RWPE2 (cell line): ENCODE measurements around the gene MINPP1.

Source experiments
- ATAC-seq: fragments of 200-7000 bp; cut with Tn5 transposase; 3 replicates; pipeline ENCODE4 v1.9.1; 2021; ENCODE audit warnings: low read depth
- DNase-seq: peaks from one replicate; pipeline ENCODE4 v3.0.0-alpha.2; 2020; ENCODE audit warnings: low spot score
- H3K27ac ChIP-seq: fragments of 450-650 bp; 2 replicates; pipeline ENCODE4 v1.5.1; 2017; ENCODE audit warnings: mild to moderate bottlenecking; ENCODE audit not compliant: poor library complexity, severe bottlenecking
- H3K27me3 ChIP-seq: fragments of 250-450 bp; sonication (Bioruptor Pico); 2 replicates; pipeline ENCODE4 v1.5.1; 2021; ENCODE audit warnings: mild to moderate bottlenecking, moderate library complexity; ENCODE audit not compliant: insufficient read depth, poor library complexity, severe bottlenecking
- H3K36me3 ChIP-seq: fragments of 250-450 bp; sonication (Bioruptor Pico); 2 replicates; pipeline ENCODE4 v1.5.1; 2020; ENCODE audit warnings: low read depth, mild to moderate bottlenecking, moderate library complexity
- H3K4me1 ChIP-seq: fragments of 250-450 bp; sonication (Bioruptor Pico); 2 replicates; pipeline ENCODE4 v1.5.1; 2021; ENCODE audit warnings: mild to moderate bottlenecking, moderate library complexity; ENCODE audit not compliant: insufficient read depth, poor library complexity, severe bottlenecking
- H3K4me3 ChIP-seq: fragments of 250-450 bp; sonication (Bioruptor Pico); 2 replicates; pipeline ENCODE4 v1.5.1; 2021; ENCODE audit warnings: mild to moderate bottlenecking, moderate library complexity; ENCODE audit not compliant: severe bottlenecking
- H3K9me3 ChIP-seq: fragments of 250-450 bp; sonication (Bioruptor Pico); 2 replicates; pipeline ENCODE4 v1.5.1; 2021; ENCODE audit warnings: mild to moderate bottlenecking, moderate library complexity; ENCODE audit not compliant: severe bottlenecking
- TF ChIP-seq, protein P1 (sequence below): fragments of 450-650 bp; IDR thresholded peaks from one replicate; pipeline ENCODE4 v1.5.1; 2017; ENCODE audit warnings: mild to moderate bottlenecking, moderate library complexity; ENCODE audit not compliant: poor library complexity, severe bottlenecking

MINPP1 gene

DNA sequence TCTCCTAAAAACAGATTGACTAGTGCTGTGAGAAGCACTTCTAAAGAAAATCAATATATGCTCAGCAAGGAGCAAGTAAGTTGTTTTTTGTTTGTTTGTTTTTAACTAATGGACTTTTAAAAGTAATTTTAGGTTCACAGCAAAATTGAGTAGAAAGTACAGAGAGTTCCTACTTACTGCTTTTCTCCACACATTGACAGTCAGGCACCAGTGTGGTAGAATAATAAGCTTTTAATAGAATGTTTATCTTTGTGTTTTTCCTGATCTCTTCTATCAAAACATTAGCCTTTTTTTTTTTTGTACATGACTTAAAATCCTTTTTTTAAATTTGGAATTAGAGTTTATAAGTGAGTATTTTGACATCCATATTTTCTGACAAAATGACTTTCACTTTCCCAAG lies 28.0 kb downstream of the MINPP1 start:
- ATAC-seq (no peak), DNase-seq (no peak)
- Histone ChIP-seq H3K36me3 (peaks cover 33% of the 10 kb centered on the region), H3K4me1 (peaks cover 3% of the 10 kb centered on the region), H3K27me3 (no peaks in the 10 kb centered on the region), H3K4me3 (no peak overlapping the region), H3K9me3 (no peaks in the 10 kb centered on the region), H3K27ac (no peak overlapping the region)
- TF ChIP-seq, protein P1, sequence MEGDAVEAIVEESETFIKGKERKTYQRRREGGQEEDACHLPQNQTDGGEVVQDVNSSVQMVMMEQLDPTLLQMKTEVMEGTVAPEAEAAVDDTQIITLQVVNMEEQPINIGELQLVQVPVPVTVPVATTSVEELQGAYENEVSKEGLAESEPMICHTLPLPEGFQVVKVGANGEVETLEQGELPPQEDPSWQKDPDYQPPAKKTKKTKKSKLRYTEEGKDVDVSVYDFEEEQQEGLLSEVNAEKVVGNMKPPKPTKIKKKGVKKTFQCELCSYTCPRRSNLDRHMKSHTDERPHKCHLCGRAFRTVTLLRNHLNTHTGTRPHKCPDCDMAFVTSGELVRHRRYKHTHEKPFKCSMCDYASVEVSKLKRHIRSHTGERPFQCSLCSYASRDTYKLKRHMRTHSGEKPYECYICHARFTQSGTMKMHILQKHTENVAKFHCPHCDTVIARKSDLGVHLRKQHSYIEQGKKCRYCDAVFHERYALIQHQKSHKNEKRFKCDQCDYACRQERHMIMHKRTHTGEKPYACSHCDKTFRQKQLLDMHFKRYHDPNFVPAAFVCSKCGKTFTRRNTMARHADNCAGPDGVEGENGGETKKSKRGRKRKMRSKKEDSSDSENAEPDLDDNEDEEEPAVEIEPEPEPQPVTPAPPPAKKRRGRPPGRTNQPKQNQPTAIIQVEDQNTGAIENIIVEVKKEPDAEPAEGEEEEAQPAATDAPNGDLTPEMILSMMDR = no peak

DNA sequence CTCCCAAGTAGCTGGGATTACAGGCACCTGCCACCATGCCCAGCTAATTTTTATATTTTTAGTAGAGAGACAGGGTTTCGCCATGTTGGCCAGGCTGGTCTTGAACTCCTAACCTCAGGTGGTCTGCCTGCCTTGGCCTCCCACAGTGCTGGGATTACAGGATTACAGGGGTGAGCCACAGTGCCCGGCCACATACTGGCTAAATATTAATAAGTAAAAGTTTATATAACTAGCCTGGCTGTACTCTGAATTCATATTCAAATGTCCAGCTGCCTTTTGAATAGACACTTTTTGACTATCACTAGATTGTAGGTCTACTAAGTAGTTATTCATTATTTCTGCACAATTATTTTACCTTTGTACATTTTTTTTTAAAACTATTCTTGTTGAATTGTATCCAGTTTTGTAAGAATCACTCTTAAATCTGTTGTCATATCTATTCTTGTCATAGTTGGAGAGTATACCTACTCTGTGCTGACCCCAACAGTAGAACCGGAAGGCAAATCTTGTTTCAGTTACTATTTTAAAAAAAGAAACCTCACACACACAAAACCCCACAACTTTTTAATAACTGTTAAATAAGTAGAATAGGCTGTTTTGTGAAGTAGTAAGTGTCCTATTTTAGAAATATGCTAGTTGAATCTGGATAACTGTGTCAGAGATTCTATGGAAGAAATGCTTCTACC lies 29.6 kb downstream of the MINPP1 start:
- Histone ChIP-seq H3K27me3 (no peaks in the 10 kb centered on the region), H3K4me1 (peaks cover 3% of the 10 kb centered on the region), H3K4me3 (no peak overlapping the region), H3K9me3 (no peaks in the 10 kb centered on the region), H3K27ac (no peak overlapping the region), H3K36me3 (peaks cover 33% of the 10 kb centered on the region)
- TF ChIP-seq, protein P1 = no peak
- ATAC-seq (no peak), DNase-seq (no peak)

DNA sequence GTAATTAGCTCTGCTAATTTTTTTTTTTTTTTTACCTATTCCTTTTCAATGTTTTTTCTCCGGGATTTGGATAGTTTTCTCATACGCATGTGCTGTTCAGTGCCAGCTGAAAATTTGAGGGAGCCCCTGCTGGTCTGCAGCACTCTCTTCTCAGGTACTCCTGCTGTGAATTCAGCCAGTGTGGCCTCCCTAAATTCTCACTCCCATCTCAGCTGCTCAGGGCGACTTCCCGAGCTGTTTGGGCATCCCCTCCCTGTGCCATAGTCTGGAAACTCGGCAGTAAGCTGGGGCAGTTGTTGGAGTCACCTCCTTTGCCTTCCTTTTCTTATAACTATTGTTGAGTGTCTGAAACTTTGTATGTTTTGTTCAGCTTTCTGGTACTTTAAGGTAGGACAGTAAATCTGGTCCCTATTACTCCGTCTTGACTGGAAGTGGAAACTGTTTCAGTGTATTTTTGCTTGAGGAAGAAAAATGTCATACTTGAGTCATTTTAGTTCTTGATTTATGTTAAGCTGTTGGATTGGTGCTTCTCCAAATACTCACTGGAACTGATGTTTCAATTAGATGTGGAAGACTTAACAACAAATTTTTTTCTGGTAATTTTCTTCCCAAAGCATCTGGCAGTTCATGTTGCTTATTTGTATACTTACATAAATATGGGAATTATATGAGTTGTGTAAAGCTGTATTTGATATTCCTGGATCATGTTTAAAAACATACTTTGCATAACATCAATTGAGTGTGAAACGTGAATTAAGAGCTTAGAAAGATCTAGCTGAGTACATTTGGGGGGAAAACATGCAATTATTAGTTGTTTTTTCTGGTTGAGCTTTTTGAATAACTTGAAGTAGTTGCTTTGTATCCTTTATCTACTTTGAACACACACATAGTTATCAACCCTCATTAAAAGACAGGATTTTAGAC lies 33.7 kb downstream of the MINPP1 start:
- peaks cover 4% of the 10 kb centered on the region for H3K4me1 ChIP-seq
- no peak overlapping the region for H3K27ac ChIP-seq
- no peak for DNase-seq
- no peaks in the 10 kb centered on the region for H3K9me3 ChIP-seq
- TF ChIP-seq, protein P1 = no peak
- H3K27me3 ChIP-seq = no peaks in the 10 kb centered on the region
- no peak overlapping the region for H3K4me3 ChIP-seq
- peaks cover 26% of the 10 kb centered on the region for H3K36me3 ChIP-seq
- ATAC-seq = no peak

DNA sequence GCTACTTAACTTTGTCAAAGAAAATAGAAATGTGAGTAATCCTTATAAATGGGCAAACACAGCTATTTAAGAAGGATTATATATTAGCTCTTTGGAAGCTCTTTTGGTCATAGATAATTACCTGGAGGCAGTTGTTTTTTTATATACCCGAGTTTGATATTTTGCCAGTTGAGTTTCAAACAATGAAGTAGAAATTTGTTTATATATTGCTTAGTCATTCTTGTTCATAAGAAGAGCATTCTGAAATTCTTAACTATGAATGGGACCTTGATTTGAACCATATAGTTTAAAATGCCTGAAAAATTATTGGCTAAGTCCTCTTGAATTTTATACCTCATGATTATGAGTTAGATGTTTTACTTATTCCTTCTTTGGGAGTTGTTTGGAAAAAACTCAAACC lies 36.4 kb downstream of the MINPP1 start:
- H3K27me3 ChIP-seq = no peaks in the 10 kb centered on the region
- H3K4me1 ChIP-seq = peaks cover 4% of the 10 kb centered on the region
- TF ChIP-seq, protein P1 = no peak
- no peaks in the 10 kb centered on the region for H3K9me3 ChIP-seq
- ATAC-seq (no peak), DNase-seq (no peak)
- peaks cover 11% of the 10 kb centered on the region for H3K36me3 ChIP-seq
- no peak overlapping the region for H3K4me3 ChIP-seq
- no peak overlapping the region for H3K27ac ChIP-seq

DNA sequence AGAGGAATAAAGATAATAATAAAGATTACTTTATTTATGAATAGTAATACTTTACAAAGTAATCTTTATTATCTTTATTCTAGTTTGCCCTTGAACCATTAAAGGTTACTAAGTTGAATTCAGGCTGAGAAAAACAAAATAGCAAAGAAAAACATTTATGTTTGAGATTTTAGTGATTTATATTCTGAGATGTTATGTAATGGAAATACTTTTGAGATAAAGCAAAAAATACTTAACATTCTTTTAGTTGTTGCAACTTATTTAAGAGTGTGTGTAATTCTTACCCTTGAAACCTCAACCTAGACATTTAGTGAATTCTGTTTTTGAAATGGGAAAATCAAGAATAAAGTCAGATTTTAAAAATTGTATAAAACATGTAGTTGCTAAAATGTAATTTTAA lies 40.0 kb downstream of the MINPP1 start:
- Histone ChIP-seq H3K27me3 (no peaks in the 10 kb centered on the region), H3K4me1 (peaks cover 4% of the 10 kb centered on the region), H3K9me3 (no peaks in the 10 kb centered on the region), H3K36me3 (peaks cover 12% of the 10 kb centered on the region), H3K4me3 (no peak overlapping the region), H3K27ac (no peak overlapping the region)
- DNase-seq = no peak
- TF ChIP-seq, protein P1 = no peak
- no peak for ATAC-seq
